ENCODE data around the gene CDHR3.

GRCh38 chr7:106015381-106016218 is 52.5 kb downstream of the CDHR3 start:
- TF ChIP-seq CTCF (IDR thresholded peaks at IDR 0.05; ENCODE audit: low read length), result no peak
- no peak for TF ChIP-seq EZH2 (optimal IDR thresholded peaks at IDR 0.05; ENCODE audit: low read depth, low read length)
